Stimulated activated naive CD4-positive, alpha-beta T cell treated with Interleukin-2 at 50 U/mL for 16 hours (primary cell): ENCODE results near the gene IL9.
A peak's percentile ranks its signal among the peaks of the same experiment; 100 is the strongest.

Experiments used
- DNase-seq: peaks from one replicate; lab custom pipeline; 2025; lab: John Stamatoyannopoulos, UW

Gene IL9

GRCh38 chr5:135895474-135896006 lies at the start of gene IL9:
Gene IL9, minus strand, starts transcription at chr5:135895841. Its CDS starts 25 bp downstream, at chr5:135895816.
- no peak for DNase-seq

- peak; percentile 0 for DNase-seq
Measured at GRCh38 chr5:135944967-135945560, 49.4 kb upstream of the IL9 start.

GRCh38 chr5:135944564-135944963 lies 48.9 kb upstream of the IL9 start:
- no peak for DNase-seq

GRCh38 chr5:135942202-135942771 lies 46.6 kb upstream of the IL9 start:
- no peak for DNase-seq

GRCh38 chr5:135941711-135942110 lies 46.1 kb upstream of the IL9 start:
- DNase-seq = no peak

GRCh38 chr5:135937245-135937911 lies 41.7 kb upstream of the IL9 start:
- no peak for DNase-seq

GRCh38 chr5:135934939-135935338 lies 39.3 kb upstream of the IL9 start:
- DNase-seq = no peak

- no peak for DNase-seq
Measured at GRCh38 chr5:135930949-135931295, 35.3 kb upstream of the IL9 start.

GRCh38 chr5:135930029-135930948 lies 34.6 kb upstream of the IL9 start:
- no peak for DNase-seq

- DNase-seq = no peak
Measured at GRCh38 chr5:135921388-135921787, 25.7 kb upstream of the IL9 start.

GRCh38 chr5:135920199-135920598 lies 24.6 kb upstream of the IL9 start:
- DNase-seq = no peak

GRCh38 chr5:135916638-135917263 lies 21.1 kb upstream of the IL9 start:
- no peak for DNase-seq

GRCh38 chr5:135915466-135916001 lies 19.9 kb upstream of the IL9 start:
- DNase-seq = no peak

GRCh38 chr5:135913713-135914626 lies 18.3 kb upstream of the IL9 start:
- DNase-seq = no peak

- no peak for DNase-seq
Measured at GRCh38 chr5:135905144-135905543, 9.5 kb upstream of the IL9 start.

- no peak for DNase-seq
Measured at GRCh38 chr5:135901633-135902032, 6.0 kb upstream of the IL9 start.

GRCh38 chr5:135900276-135900675 lies 4.6 kb upstream of the IL9 start:
- no peak for DNase-seq

- no peak for DNase-seq
Measured at GRCh38 chr5:135898651-135899050, 3.0 kb upstream of the IL9 start.

GRCh38 chr5:135894789-135895188 lies 852 bp downstream of the IL9 start:
- no peak for DNase-seq

- DNase-seq = no peak
Measured at GRCh38 chr5:135894276-135894675, 1.4 kb downstream of the IL9 start.

- DNase-seq = no peak
Measured at GRCh38 chr5:135891791-135892190, 3.9 kb downstream of the IL9 start.
